Ascending aorta (tissue), 2 donors: ENCODE results near the gene MYBL2. TPM values are rescaled to one million over a fixed set of nuclear protein-coding genes. Genes with fewer than 3 reads are reported as not detected.

Source experiments
- DNase-seq, 2 donors: peaks; one replicate each; pipeline ENCODE4 v3.0.0-alpha.2; 2019; ENCODE audit warnings: low spot score in 2 of 2
- H3K27ac ChIP-seq, 2 donors: fragments of 200-600 bp; sonication (generic); one replicate each; pipeline ENCODE4 v1.5.1; 2016 to 2017; ENCODE audit warnings: mild to moderate bottlenecking in 1 of 2
- H3K27me3 ChIP-seq: fragments of 200-600 bp; sonication (generic); one replicate; pipeline ENCODE4 v1.5.1; 2017
- H3K36me3 ChIP-seq, 2 donors: fragments of 200-600 bp; sonication (generic); one replicate each; pipeline ENCODE4 v1.5.1; 2016
- H3K4me1 ChIP-seq, 2 donors: fragments of 200-600 bp; sonication (generic); one replicate each; pipeline ENCODE4 v1.5.1; 2016 to 2017; ENCODE audit warnings: mild to moderate bottlenecking in 1 of 2
- H3K4me3 ChIP-seq, 2 donors: fragments of 200-600 bp; sonication (generic); one replicate each; pipeline ENCODE4 v1.5.1; 2016 to 2017; ENCODE audit warnings: mild to moderate bottlenecking in 1 of 2
- H3K9me3 ChIP-seq, 2 donors: fragments of 200-600 bp; sonication (generic); one replicate each; pipeline ENCODE4 v1.5.1; 2016
- intact Hi-C: fragments of 100-400 bp; cut with DNase I; formaldehyde crosslinking; loops from one replicate; pipeline ENCODE4 v1.15.1; 2023
- total RNA-seq: library from RNA; depleted of rRNA; stranded (reverse); fragments of >200 nt; gene quantifications from one replicate; pipeline ENCODE4 v1.1.0, GENCODE V29; 2016
- TF ChIP-seq, protein P1 (sequence below), 3 experiments: fragments of 200-600 bp in 2 of 3; fragments of 450-650 bp in 1 of 3; sonication (generic) in 2 of 3; IDR thresholded peaks; one replicate each; pipeline ENCODE4 v1.5.1; 2016 to 2019; ENCODE audit warnings: antibody characterized with exemption in 3 of 3, mild to moderate bottlenecking in 1 of 3, moderate library complexity in 1 of 3

MYBL2 gene
- total RNA-seq, 1 donor from 2014 or later = not detected

GRCh38 chr20:43748274-43748673 lies 81.4 kb downstream of the MYBL2 start:
- no peak for DNase-seq
- intact Hi-C loops = no loop called here
- no peaks in the 10 kb centered on the region for H3K36me3 ChIP-seq

DNA sequence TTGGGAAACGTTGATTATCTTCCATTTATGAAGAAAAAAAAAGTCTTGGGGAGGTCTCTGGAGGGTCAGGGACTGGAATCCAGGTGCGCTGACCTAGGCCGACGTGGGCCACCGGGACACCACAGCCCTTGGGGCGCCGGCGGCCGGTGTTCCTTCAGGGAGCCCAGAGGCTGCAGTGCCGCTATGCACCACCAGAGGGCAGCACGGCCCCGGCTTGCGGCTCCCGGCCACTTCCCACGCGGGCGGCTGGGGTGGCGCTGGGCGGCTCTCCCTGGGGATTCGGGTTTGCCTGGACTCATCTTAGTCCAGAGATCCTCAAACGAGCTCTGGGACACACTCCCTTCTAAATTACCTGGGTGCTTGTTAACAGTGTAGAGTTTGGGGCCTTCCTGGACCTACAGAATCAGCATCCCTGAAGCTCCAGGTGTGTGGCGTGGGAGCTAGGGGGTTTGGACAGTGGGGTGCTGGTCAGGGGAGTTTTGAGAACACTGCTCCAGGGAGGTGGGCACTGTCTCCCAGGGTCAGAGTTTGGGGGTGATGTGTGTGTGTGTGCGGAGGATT lies 82.9 kb downstream of the MYBL2 start:
- Histone ChIP-seq H3K4me1 (no peaks in the 10 kb centered on the region), H3K27ac (no peak overlapping the region)

More at GRCh38 chr20:43748274-43748673, 81.4 kb downstream of the MYBL2 start:
- Histone ChIP-seq H3K4me1 (no peaks in the 10 kb centered on the region), H3K27ac (no peak overlapping the region), H3K27me3 (no peaks in the 10 kb centered on the region), H3K9me3 (no peaks in the 10 kb centered on the region), H3K4me3 (no peak overlapping the region)
- TF ChIP-seq, protein P1, sequence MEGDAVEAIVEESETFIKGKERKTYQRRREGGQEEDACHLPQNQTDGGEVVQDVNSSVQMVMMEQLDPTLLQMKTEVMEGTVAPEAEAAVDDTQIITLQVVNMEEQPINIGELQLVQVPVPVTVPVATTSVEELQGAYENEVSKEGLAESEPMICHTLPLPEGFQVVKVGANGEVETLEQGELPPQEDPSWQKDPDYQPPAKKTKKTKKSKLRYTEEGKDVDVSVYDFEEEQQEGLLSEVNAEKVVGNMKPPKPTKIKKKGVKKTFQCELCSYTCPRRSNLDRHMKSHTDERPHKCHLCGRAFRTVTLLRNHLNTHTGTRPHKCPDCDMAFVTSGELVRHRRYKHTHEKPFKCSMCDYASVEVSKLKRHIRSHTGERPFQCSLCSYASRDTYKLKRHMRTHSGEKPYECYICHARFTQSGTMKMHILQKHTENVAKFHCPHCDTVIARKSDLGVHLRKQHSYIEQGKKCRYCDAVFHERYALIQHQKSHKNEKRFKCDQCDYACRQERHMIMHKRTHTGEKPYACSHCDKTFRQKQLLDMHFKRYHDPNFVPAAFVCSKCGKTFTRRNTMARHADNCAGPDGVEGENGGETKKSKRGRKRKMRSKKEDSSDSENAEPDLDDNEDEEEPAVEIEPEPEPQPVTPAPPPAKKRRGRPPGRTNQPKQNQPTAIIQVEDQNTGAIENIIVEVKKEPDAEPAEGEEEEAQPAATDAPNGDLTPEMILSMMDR (IDR thresholded peaks at IDR 0.05) = no peak

GRCh38 chr20:43750774-43751166 lies 83.9 kb downstream of the MYBL2 start:
- no peaks in the 10 kb centered on the region for H3K27me3 ChIP-seq
- H3K4me3 ChIP-seq = no peak overlapping the region
- TF ChIP-seq, protein P1 (IDR thresholded peaks at IDR 0.05) = no peak
- no peak overlapping the region for H3K27ac ChIP-seq
- no peaks in the 10 kb centered on the region for H3K9me3 ChIP-seq
- intact Hi-C loops = loop anchor here (5.0 kb wide), 2 partner anchors 167 to 447 kb away; no protein-coding TSS in a partner anchor
- no peaks in the 10 kb centered on the region for H3K4me1 ChIP-seq
- H3K36me3 ChIP-seq = no peaks in the 10 kb centered on the region
- DNase-seq = no peak

More for the DNA sequence above, 82.9 kb downstream of the MYBL2 start:
- H3K4me3 ChIP-seq = no peak overlapping the region
- H3K9me3 ChIP-seq = no peaks in the 10 kb centered on the region
- H3K36me3 ChIP-seq = no peaks in the 10 kb centered on the region
- TF ChIP-seq, protein P1 (IDR thresholded peaks at IDR 0.05) = peak; percentile 91 to 100 (median 100)
- intact Hi-C loops = loop anchor here (1.0 to 5.0 kb wide), 3 partner anchors 167 to 447 kb away; no protein-coding TSS in a partner anchor
- H3K27me3 ChIP-seq = no peaks in the 10 kb centered on the region
- peak in 1 of 2 donors; percentile 86 for DNase-seq

- TF ChIP-seq, protein P1 (IDR thresholded peaks at IDR 0.05) = no peak
- Histone ChIP-seq H3K36me3 (no peaks in the 10 kb centered on the region), H3K4me1 (no peaks in the 10 kb centered on the region), H3K27ac (peak overlapping the region in 1 of 2 donors; percentile 40), H3K9me3 (no peaks in the 10 kb centered on the region), H3K4me3 (no peak overlapping the region), H3K27me3 (no peaks in the 10 kb centered on the region)
- intact Hi-C loops = loop anchor here (5.0 kb wide), 2 partner anchors 166 to 446 kb away; no protein-coding TSS in a partner anchor
- no peak for DNase-seq
Measured at GRCh38 chr20:43751167-43752050, 84.5 kb downstream of the MYBL2 start.

DNA sequence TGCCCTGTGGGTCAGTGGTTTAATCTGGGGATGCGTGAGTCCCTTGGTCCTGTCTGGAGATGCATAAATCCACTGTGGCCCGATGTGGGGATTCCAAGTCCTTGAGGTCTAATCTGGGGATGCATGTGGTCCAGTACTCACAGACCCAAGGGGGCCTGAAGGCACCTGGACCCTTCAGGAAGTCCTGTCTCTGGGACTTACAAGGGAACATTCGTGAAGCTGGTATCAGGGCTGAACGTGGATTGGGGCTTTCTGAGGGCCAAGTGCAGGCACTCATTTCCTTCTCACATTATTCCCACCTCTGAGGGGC lies 85.1 kb downstream of the MYBL2 start:
- intact Hi-C loops = loop anchor here (5.0 kb wide), 2 partner anchors 165 to 445 kb away; no protein-coding TSS in a partner anchor
- H3K27ac ChIP-seq = no peak overlapping the region

More for the DNA sequence above, 85.1 kb downstream of the MYBL2 start:
- Histone ChIP-seq H3K36me3 (no peaks in the 10 kb centered on the region), H3K4me3 (no peak overlapping the region), H3K4me1 (no peaks in the 10 kb centered on the region), H3K9me3 (no peaks in the 10 kb centered on the region), H3K27me3 (no peaks in the 10 kb centered on the region)
- TF ChIP-seq, protein P1 (IDR thresholded peaks at IDR 0.05) = no peak
- DNase-seq = no peak
